MM.1S (cell line): ENCODE measurements around the gene FARP1.

ENCODE experiments used
- DNase-seq: peaks from one replicate; pipeline ENCODE4 v3.0.0-alpha.2; 2015
- H2AFZ ChIP-seq: fragments of 300-600 bp; sonication (generic); 2 replicates; pipeline ENCODE4 v1.6.0; 2016; ENCODE audit warnings: antibody characterized with exemption, low read length
- H3F3A ChIP-seq: fragments of 300-600 bp; sonication (generic); 2 replicates; pipeline ENCODE4 v1.6.1; 2016; ENCODE audit warnings: mild to moderate bottlenecking, antibody characterized with exemption, low read length, moderate library complexity, mixed read lengths; ENCODE audit not compliant: insufficient read depth
- H3K27ac ChIP-seq: fragments of 300-600 bp; sonication (generic); 2 replicates; pipeline ENCODE4 v1.5.1; 2016; ENCODE audit warnings: mild to moderate bottlenecking, low read length
- H3K27me3 ChIP-seq: fragments of 300-600 bp; sonication (generic); replicated peaks from 2 replicates; pipeline ENCODE4 v1.6.0; 2016; ENCODE audit warnings: low read length; ENCODE audit not compliant: insufficient read depth
- H3K36me3 ChIP-seq: fragments of 300-600 bp; sonication (generic); replicated peaks from 2 replicates; pipeline ENCODE4 v1.6.1; 2016; ENCODE audit warnings: mild to moderate bottlenecking, low read length, mixed read lengths; ENCODE audit not compliant: insufficient read depth
- H3K4me1 ChIP-seq: fragments of 300-600 bp; sonication (generic); 2 replicates; pipeline ENCODE4 v1.6.1; 2016; ENCODE audit warnings: low read length, mixed read lengths
- H3K4me2 ChIP-seq: fragments of 300-600 bp; sonication (generic); 2 replicates; pipeline ENCODE4 v1.6.0; 2016; ENCODE audit warnings: low read depth, low read length
- H3K4me3 ChIP-seq: fragments of 300-600 bp; sonication (generic); 2 replicates; pipeline ENCODE4 v1.5.1; 2016; ENCODE audit warnings: low read length, mixed read lengths
- H3K79me2 ChIP-seq: fragments of 300-600 bp; sonication (generic); 2 replicates; pipeline ENCODE4 v1.6.1; 2016; ENCODE audit warnings: mixed run types, low read length, mixed read lengths
- H3K9ac ChIP-seq: fragments of 300-600 bp; sonication (generic); 2 replicates; pipeline ENCODE4 v1.6.1; 2016; ENCODE audit warnings: low read length, mixed read lengths
- H3K9me2 ChIP-seq: fragments of 300-600 bp; sonication (generic); replicated peaks from 2 replicates; pipeline ENCODE4 v1.6.1; 2016; ENCODE audit warnings: mild to moderate bottlenecking, low read length, mixed read lengths; ENCODE audit not compliant: insufficient read depth
- H3K9me3 ChIP-seq: fragments of 300-600 bp; sonication (generic); replicated peaks from 2 replicates; pipeline ENCODE4 v1.6.1; 2016; ENCODE audit warnings: mild to moderate bottlenecking, low read length, mixed read lengths; ENCODE audit not compliant: insufficient read depth
- H4K20me1 ChIP-seq: fragments of 300-600 bp; sonication (generic); 2 replicates; pipeline ENCODE4 v1.6.1; 2016; ENCODE audit warnings: mild to moderate bottlenecking, low read length, moderate library complexity, mixed read lengths; ENCODE audit not compliant: insufficient read depth
- EZH2 ChIP-seq: fragments of 300-600 bp; sonication (generic); optimal IDR thresholded peaks from 2 replicates; pipeline ENCODE3; 2017; ENCODE audit warnings: low read depth, mild to moderate bottlenecking, antibody characterized with exemption, low read length, mixed read lengths
- EZH2phosphoT487 ChIP-seq: fragments of 300-600 bp; sonication (generic); IDR thresholded peaks from 2 replicates; pipeline ENCODE4 v1.6.1; 2018; ENCODE audit warnings: antibody characterized with exemption, low read length
- TF ChIP-seq, protein P1 (sequence below): fragments of 300-600 bp; sonication (generic); IDR thresholded peaks from 2 replicates; pipeline ENCODE4 v1.5.1; 2016; ENCODE audit warnings: antibody characterized with exemption, low read length, mixed read lengths

The FARP1 gene

GRCh38 chr13:98449273-98449672 lies 306.4 kb downstream of the FARP1 start:
- Histone ChIP-seq H2AFZ (no peak overlapping the region), H3F3A (no peaks in the 10 kb centered on the region), H3K4me2 (no peak overlapping the region), H4K20me1 (no peaks in the 10 kb centered on the region), H3K9me3 (no peaks in the 10 kb centered on the region), H3K9ac (no peak overlapping the region), H3K4me3 (no peak overlapping the region), H3K27ac (no peak overlapping the region), H3K36me3 (peaks cover 3% of the 10 kb centered on the region), H3K4me1 (no peaks in the 10 kb centered on the region), H3K79me2 (0 out of 2 replicates have a peak, but pooled peaks cover 5% of the 10 kb centered on the region), H3K9me2 (no peaks in the 10 kb centered on the region), H3K27me3 (no peaks in the 10 kb centered on the region)
- DNase-seq, result no peak
- TF ChIP-seq EZH2 (no peak), EZH2phosphoT487 (no peak)
- TF ChIP-seq, protein P1, sequence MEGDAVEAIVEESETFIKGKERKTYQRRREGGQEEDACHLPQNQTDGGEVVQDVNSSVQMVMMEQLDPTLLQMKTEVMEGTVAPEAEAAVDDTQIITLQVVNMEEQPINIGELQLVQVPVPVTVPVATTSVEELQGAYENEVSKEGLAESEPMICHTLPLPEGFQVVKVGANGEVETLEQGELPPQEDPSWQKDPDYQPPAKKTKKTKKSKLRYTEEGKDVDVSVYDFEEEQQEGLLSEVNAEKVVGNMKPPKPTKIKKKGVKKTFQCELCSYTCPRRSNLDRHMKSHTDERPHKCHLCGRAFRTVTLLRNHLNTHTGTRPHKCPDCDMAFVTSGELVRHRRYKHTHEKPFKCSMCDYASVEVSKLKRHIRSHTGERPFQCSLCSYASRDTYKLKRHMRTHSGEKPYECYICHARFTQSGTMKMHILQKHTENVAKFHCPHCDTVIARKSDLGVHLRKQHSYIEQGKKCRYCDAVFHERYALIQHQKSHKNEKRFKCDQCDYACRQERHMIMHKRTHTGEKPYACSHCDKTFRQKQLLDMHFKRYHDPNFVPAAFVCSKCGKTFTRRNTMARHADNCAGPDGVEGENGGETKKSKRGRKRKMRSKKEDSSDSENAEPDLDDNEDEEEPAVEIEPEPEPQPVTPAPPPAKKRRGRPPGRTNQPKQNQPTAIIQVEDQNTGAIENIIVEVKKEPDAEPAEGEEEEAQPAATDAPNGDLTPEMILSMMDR, result no peak

DNA sequence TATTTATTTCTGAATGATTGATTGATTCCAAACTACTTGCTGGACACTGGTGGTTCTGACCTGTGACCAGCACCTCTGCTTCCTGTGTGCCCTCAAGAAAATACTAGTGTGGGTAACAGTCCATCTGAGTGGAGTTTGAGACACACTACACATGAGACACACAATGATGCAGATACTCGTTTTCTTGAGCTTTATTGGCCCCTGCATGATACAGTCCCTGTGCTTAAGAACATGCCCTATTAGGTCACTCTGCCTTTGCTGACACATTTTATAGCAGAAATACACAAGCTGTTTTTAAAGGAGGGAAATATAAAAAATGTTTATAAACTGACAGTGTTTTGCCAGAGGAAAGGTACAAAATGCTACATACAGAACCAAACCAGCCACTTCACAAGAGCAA lies 307.1 kb downstream of the FARP1 start:
- H2AFZ ChIP-seq, result no peak overlapping the region
- H3K4me3 ChIP-seq, result no peak overlapping the region
- no peaks in the 10 kb centered on the region for H3K27me3 ChIP-seq
- no peak for DNase-seq
- H3K4me1 ChIP-seq, result no peaks in the 10 kb centered on the region
- H3K79me2 ChIP-seq, result 0 out of 2 replicates have a peak, but pooled peaks cover 5% of the 10 kb centered on the region
- peaks cover 3% of the 10 kb centered on the region for H3K36me3 ChIP-seq
- H3F3A ChIP-seq, result no peaks in the 10 kb centered on the region
- no peaks in the 10 kb centered on the region for H3K9me2 ChIP-seq
- H3K9me3 ChIP-seq, result no peaks in the 10 kb centered on the region
- no peak overlapping the region for H3K4me2 ChIP-seq
- no peaks in the 10 kb centered on the region for H4K20me1 ChIP-seq
- TF ChIP-seq EZH2phosphoT487 (no peak), EZH2 (no peak)
- TF ChIP-seq, protein P1, result no peak
- H3K9ac ChIP-seq, result no peak overlapping the region
- no peak overlapping the region for H3K27ac ChIP-seq

- Histone ChIP-seq H3F3A (no peaks in the 10 kb centered on the region), H3K36me3 (peaks cover 3% of the 10 kb centered on the region), H3K4me2 (no peak overlapping the region)
Observed at GRCh38 chr13:98450539-98451111, 307.7 kb downstream of the FARP1 start.

More at GRCh38 chr13:98450539-98451111, 307.7 kb downstream of the FARP1 start:
- H3K9me3 ChIP-seq, result no peaks in the 10 kb centered on the region
- H3K27me3 ChIP-seq, result no peaks in the 10 kb centered on the region
- DNase-seq, result no peak
- no peak overlapping the region for H3K9ac ChIP-seq
- H3K79me2 ChIP-seq, result 0 out of 2 replicates have a peak, but pooled peaks cover 5% of the 10 kb centered on the region
- H3K9me2 ChIP-seq, result no peaks in the 10 kb centered on the region
- H3K4me3 ChIP-seq, result no peak overlapping the region
- H3K27ac ChIP-seq, result no peak overlapping the region
- H3K4me1 ChIP-seq, result no peaks in the 10 kb centered on the region
- TF ChIP-seq, protein P1, result no peak
- TF ChIP-seq EZH2 (no peak), EZH2phosphoT487 (no peak)
- H2AFZ ChIP-seq, result no peak overlapping the region
- no peaks in the 10 kb centered on the region for H4K20me1 ChIP-seq
